AML-193 (cell line): ENCODE results near the gene CHRNA1.

Source experiments
- DNase-seq, 2 experiments: peaks; one replicate each; lab custom pipeline; 2025; lab: John Stamatoyannopoulos, UW

Gene CHRNA1

DNA sequence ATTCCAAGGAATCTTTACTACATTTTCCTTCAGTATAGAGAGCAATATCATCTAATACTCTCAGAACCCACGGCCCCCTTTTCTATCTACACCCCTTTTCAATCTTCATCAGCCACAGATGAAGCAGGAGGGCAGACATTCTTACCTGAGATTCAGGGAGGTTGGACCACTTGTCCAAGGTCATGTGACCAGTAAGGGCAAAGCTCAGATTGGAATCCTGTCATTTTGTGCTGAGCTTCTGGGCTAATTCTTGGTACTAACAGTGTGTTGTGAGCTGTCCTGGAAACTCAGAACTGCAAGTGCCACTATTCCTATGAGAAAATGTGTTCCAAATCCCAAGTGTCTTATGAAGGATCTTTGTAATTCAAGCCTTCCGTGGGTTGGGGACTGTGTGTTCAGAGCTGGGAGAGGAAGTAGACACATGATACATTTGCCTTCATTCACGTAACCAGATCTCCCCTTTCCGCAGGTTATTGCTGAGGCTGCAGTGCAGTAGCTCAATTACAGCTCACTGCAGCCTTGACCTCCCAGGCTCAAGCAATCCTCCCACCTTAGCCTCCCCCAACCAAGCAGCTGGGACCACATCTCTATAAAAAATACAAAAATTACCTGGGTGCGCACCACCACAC is 3.3 kb downstream of the CHRNA1 start:
- DNase-seq: no peak

DNA sequence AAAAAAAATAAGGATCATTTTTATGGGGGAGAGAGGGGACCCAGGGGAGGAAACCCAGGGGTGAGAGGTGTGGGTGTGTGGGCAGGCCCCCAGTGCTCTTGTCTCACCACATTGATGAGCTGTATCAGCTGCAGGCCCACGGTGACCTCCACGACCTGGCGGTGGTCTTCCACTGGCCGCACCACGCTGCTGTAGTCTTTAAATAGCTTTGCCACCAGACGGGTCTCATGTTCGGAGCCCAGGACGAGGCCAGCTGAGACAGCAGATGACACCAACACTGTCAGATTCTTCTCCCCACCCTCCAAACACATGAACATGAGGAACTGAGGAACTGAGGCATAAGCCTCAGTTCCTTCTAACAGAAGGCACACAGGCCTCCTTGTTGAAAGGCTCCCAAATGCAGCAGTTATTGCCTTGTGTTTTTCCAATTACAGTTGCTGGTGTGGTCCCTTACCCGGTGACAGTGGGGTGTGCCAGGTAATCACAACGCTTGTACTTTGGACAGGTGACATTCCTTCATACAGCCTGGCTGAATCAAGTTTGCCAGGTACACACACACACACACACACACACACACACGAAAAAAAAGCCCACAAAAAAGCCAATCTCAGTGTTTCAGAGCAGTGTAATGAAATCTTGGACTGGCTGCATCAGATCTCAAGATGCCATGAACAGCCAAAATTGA is 4.7 kb downstream of the CHRNA1 start:
- no peak for DNase-seq

DNA sequence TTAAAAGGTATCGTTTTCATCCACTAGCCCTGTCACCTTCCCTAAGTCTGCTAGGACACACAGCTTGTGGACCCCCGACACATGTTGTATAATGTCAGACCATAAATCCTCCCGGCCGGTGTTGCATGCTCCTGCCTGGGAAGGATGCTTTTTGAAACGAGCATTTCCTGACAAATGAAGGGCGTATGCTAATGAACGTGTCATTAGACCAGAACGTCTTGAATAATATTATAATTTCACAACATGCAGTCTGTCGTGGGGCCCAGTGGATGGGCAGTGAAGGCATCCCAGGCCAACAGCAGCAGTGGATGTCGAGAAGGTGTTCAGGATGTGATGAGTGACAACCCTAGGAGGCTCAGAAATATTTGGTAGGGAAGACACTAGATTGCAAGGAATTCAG is 7.5 kb downstream of the CHRNA1 start:
- no peak for DNase-seq

DNA sequence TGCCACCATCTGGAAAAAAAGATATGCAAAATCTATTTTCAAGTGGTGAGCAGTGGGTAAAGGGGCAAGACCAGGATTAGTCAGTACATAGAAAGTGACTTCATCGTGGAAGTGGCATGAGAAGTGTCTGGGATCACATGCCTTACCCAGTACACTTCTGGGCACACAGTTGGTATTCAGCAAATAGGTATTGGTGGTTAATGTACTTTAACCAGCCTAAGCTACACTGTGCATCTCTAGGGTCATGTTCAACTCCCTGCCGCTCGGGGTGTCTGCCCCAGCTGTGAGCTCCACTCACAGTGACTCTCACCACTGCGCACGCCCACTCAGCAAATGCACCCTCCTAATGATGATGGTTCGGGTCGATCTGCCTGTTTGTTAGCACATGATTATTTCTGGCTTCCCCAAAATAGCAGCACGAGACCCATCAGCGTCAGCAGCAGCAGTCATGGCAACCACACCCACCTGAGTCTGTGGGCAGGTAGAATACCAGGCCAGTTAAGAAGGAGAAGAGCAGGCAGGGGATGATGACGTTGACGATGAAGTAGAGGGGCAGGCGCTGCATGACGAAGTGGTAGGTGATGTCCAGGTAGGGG is 11.1 kb downstream of the CHRNA1 start:
- DNase-seq: no peak

DNA sequence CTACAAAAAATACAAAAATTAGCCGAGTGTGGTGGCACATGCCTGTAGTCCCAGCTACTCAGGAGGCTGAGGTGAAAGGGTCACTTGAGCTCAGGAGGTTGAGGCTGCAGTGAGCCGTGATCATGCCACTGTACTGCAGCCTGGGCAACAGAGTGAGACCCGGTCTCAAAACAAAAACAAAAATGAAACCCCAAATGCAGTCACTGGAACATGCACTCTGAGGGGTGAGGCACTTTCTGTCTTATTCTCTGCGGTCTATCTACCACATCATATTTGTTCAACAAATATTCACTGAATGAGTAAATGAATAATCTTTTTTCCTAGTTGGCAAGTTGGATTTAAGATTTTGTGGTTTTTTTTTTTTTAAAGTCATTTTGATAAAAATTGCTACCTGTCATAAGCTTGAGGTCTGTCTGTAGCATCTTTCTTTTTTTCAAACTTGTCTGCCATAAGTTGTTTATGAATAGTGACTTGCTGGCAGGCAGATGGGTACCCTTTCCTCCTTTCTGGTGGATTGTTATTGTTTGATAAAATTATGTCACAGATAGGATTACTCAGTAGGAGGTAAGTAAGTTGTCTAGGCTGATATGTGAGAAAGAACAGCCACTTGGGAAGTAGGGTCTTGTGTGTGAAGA is 11.8 kb downstream of the CHRNA1 start:
- DNase-seq: no peak

DNA sequence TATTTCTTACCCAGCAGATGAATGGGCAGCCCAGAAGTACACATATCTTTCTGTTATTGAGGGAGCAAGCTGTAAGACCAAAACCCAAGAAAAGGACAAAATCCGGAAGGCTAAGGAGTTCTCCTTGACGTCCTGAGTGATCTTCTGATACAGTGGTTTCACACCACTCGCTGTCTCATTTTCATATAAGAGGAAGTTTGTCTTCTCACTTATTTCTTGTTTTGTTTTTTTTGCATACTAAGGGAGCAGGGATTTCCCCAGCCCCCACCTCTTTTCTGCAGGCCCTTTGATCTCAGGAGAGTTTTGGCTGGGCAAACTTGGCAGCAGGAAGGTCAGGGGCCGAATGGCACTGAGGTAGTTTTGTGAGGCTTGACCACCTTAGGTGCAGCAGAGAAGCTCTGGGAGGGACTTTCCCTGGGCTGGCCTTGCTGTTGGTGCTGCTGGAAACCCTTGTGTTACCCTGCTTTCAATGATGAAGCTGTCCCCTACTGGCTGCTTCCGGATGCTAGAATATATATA is 13.3 kb downstream of the CHRNA1 start:
- no peak for DNase-seq

DNA sequence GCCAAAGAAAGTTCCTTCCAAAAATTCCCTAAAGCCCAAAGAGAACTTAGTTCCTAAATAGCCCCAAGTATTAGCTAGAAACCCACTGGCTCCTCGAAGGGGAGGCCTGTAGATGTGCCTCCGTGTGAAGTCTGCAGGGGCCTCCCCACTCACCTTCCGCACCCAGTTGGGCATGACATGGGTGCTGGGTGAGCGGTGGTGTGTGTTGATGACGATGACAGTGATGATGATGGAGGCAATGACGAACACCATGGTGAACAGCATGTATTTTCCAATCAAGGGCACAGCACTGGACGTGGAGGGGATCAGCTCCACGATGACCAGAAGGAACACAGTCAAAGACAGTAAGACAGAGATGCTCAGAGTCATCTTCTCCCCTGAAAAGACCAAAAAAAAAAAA is 14.5 kb downstream of the CHRNA1 start:
- no peak for DNase-seq

DNA sequence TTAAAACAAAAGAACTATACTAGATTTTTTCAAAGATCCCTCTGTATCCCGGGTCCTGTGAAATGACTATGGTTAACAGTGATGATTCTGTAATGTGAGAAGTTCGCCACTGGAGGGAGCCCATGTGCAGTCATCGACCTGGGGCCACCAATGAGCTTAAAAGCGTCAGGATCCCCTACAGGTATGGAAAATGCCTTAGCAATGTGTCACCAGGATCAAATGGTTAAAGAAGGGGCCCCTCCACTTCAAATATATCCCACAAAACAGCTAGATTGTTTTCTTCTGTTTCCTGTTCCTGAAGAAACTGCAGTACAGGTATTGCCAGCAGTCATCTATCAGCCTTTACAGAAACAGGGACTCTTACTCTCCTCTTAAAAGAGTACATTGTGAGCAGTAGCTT is 15.3 kb downstream of the CHRNA1 start:
- peak; percentile 48 to 49 for DNase-seq

DNA sequence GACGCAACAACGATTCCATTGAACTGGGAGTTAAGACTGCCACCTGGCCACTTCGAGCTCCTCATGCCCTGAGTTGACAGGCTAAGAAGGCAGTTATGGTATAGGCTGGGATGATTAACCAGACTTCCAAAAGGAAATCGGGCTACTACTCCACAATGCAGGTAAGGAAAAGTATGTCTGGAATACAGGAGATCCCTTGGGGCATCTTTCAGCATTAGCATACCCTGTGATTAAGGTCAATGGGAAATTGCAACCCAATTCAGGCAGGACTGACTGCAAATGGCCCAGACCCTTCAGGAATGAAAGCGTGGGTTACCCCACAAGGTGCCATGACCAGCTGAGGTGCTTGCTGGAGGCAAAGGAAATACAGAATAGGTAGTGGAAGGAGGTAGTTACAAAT is 19.1 kb downstream of the CHRNA1 start:
- DNase-seq: no peak

DNA sequence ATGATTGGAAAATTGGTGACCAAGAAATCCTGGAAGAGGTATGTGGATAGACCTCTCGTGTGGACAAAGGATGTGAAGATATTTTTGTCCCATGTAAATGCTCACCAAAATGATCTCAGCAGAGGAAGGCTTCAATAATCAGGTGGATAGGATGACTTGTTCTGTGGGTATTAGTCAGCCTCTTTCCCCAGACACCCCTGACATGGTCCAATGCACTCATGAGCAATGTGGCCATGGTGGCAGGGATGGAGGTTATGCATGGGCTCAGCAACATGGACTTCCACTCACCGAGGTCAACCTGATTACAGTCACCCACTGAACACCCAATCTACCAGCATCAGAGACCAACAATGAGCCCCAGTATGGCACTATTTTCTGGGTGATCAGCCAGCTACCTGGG is 20.2 kb downstream of the CHRNA1 start:
- no peak for DNase-seq

DNA sequence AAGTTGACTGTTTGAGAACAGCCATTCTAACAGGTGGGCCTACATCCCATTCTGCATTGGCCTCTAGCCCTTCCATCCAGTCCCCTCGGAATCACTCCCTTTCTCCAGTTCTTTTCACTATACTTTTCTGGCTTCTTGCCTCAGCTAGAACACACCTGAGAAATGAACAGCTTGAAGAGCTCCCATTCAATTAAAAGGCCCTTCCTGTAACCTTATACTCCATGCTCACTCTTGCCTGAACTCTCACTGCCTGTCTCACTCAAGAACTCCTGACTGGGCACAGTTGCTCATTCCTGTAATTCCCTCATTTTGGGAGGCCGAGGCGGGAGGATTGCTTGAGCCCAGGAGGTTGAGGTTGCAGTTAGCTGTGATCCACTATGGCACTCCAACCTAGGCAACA is 23.6 kb downstream of the CHRNA1 start:
- DNase-seq: no peak

DNA sequence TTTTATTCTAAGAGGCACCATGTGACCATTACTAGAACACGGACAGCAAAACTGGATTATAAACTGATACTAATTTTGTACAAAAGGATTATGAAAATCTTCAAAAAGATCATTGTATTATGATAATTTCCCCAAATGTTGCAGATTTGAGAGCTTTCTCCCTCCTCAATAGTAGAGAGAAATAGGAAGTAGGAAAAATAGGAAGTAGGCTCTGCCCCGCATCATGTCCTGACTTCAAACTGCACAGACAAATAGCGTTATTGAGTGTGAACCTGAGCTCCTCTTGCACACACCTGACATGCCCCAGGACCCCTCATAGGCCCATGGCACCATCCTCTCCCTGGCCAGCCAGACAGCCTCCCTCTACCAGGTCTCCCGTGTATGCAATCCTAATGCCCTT is 25.4 kb downstream of the CHRNA1 start:
- DNase-seq: peak; percentile 25 to 60

DNA sequence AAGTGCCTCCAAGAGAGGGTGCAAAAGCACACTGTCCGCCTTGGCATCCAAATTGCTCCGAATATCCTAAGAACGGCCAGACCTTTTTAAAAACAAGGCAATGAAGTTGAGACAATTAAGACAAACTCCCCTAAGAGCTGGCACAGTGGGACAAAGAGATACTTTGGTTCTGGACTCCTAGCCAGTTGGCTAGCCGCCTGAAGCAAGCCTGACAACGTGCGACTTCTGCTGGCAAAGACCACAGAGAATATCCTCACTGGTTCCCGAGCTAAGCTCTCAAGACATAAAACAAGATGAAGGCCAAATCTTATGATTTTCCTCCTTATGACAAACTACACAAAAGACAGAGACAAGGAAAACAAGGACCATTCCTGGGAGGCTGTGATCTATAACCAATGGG is 32.7 kb downstream of the CHRNA1 start:
- DNase-seq: no peak

DNA sequence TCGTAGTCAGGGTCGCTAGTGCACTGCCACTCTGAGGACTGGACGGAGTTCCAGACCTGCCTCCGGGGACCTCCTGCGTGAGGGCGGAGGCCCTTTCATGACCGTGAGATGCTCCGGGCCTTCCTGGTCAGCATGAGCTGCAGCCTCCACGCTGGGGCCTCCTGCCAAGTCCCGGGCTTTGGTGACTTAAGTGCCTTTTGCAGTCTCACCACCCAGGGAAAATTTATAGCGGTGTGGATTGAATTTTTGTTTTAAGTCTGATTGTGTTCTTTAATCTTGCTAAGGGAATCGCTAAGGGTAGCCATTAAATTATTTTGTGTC is 33.6 kb downstream of the CHRNA1 start:
- no peak for DNase-seq

DNA sequence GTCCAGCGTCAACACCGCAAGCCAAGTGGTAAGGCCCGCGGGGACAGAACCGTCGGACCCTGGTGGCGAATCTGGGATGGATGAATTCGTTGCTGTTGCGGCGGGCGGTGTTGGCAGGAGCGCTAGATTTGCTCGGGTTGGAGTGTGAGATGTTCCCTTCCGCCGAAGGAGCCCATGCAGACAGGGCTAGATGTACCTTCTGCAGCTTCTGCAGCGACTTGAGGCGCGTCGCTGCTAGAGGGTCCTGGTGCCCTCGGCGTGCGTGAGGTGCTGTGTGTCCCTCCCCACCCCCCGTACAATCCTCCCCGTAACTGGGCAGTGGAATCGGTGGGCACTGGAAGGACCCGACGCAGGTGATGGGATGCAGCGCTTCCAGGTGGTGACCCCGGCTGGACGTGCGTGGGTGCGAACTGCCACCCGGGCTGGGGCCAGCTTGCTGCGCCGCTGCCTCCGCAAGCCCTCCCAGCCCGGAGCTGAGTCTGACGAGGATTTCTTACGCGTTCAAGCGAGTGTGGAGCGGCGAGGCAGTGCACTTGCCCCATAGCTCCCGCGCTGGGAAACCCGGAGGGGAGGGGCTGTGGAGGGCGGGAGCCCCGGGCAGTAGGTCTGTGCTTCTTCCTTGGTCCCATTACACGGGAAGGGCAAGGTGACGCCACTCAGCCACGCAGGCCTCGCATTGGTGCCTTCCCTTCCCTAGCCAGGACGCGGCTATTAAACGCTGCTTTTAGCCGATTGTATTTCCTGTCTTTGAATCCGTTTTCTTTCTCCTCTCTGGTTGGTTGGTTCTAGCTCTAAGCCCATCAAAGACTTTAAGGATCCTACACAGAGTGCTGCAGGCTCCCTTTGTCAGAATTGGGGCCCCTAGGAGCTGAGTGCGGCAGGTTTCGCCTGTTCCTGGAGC is 34.2 kb downstream of the CHRNA1 start:
- DNase-seq: no peak

DNA sequence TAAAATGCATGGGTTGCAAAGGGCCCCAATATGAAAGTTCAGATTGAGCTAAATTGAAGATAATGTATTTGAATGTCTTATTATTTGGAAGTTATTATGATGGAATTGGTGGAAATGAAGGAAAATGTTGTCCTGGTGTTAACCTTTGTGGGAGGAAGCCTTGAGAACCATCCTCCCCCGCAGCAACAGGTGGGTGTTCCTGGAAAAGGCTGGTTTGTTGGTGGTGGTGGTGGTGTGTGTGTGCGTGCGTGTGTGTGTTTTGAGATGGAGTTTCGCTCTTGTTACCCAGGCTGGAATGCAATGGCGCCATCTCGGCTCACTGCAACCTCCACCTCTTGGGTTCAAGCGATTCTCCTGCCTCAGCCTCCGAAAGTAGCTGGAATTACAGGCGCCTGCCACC is 36.2 kb downstream of the CHRNA1 start:
- DNase-seq: no peak

DNA sequence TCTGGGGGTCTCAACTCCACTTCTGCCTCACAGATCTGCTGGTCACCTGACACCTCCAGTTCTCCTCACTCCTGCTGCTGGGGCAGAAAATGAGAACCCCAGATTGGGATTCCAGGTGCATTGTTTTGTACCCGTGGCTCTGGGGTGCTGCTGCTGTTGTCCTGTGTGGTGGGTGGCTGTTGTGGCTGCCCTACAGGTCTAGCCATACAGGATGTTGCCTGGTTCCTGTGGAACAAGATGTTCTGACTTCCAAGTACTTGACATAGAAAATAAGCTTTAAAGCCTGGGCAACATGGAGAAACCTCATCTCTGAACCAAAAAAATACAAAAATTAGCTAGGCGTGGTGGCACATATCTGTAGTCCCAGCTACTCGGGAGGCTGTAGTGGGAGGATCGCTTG is 38.1 kb downstream of the CHRNA1 start:
- DNase-seq: no peak

DNA sequence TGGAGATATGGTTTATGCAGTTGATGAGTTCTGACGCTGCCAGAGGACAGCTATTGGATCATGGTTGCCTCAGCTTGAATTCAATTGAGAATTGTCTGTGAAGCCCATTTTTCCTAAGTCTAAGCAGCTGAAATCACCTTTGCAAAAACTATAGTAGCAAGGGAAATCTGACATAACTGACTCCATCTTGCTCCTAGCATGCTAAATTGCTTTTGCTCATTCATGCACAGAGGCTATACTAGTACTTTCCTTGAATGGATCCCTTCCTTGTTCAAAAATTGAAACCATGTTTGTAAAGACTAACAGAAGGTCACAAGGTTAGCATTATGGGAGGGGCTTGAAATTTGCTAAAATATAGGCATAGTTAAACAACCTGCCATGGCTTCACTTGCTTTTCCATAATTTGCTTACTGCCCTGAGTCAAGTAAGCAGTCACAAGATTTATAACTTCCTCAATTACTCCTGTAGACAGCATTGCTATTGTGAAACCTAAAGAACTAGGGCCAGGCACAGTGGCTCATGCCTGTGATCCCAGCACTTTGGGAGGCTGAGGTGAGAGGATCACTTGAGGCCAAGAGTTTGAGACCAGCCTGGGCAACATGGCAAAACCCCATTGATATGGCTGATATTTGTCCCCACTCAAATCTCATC is 41.2 kb downstream of the CHRNA1 start:
- peak; percentile 64 to 83 for DNase-seq

DNA sequence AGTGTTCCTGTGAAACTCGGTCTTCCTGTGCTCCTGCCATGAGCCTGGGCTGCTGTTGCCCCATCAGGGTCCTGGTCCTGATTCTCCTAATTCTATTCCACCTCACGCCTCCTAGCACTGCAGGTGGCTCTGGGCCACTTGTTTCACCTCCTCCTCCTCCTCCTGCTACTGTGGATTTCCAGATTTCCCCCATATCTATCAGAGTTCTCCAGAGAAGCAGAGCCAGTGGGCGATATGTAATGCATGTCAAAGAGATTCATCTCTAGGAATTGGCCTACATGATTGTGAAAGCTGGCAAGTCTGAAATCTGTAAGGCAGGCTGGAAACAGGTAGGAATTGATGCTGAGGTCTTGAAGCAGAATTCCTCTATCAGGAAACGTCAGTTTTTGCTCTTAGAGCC is 45.3 kb downstream of the CHRNA1 start:
- no peak for DNase-seq

DNA sequence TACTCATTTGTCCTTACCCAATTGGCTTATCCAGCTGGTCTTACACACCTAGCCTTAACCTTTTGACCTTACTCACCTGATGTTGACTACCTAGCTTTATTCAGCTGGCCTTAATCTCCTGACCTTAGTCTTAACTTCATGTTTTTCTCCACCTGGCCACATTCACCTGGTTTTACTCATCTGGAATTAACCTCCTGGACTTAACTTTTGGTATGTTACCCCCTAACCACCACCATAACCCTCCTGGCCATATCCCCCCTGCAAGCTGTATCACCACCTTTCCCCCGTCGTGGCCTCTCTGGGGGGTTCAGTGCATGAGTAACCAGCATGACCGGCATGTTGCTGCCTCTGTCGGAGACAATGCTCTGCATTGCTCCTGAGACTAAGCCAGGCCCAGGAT is 45.7 kb downstream of the CHRNA1 start:
- no peak for DNase-seq

DNA sequence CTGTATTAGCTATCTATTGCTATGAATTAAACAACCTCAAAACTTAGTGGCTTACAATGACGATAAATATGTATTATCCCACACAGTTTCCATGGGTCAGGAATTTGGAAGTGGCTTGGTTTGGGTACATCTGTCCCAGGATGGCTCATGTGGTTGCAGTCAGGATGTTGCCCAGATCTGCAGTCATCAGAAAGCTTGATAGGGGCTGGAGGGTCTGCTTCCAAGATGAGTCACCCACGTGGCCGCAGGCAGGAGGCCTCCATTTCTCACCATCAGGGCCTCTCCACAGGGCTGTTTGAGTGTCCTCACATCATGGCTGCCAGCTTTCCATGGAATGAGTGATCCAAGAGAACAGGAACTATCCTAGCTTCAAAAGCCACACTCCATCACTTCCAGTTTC is 46.4 kb downstream of the CHRNA1 start:
- DNase-seq: no peak

DNA sequence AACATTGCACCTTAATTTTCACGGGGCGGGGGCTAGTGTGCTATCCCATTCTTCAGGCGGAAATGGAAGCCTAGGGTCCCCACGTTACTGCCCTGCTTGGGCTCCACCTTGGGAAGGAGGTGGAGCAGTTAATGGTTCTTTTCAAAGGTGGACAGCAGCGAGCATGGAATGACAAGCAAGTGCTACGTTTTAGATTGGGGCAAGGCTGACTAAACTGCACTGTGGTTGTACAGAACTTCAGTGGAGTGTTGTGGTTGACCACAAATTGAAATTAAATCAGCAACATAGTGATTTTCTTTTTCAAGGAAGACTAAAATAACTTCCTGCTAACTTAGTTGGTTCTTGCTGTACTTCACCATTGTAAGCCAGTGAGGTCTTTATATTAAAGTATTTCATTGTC is 47.0 kb downstream of the CHRNA1 start:
- peak; percentile 10 to 24 for DNase-seq
